Chondrocyte (in vitro differentiated cells): ENCODE measurements around the gene PPP2R2C. TPM values are rescaled to one million over a fixed set of nuclear protein-coding genes. Genes with fewer than 3 reads are reported as not detected.

Experiments
- DNase-seq: peaks from one replicate; pipeline ENCODE4 v3.0.0; 2021; ENCODE audit warnings: mixed read lengths, low spot score
- H3K27ac Mint-ChIP-seq: one replicate; pipeline ENCODE4 v1.8.0; 2021; ENCODE audit warnings: mild to moderate bottlenecking, moderate library complexity, mixed read lengths; ENCODE audit not compliant: unreplicated experiment
- H3K27me3 Mint-ChIP-seq: 2 replicates; pipeline ENCODE4 v1.8.0; 2021; ENCODE audit warnings: low read depth, mixed read lengths
- H3K36me3 Mint-ChIP-seq: 2 replicates; pipeline ENCODE4 v1.8.0; 2021; ENCODE audit warnings: low read depth, mixed read lengths
- H3K4me1 Mint-ChIP-seq: 2 replicates; pipeline ENCODE4 v1.8.0; 2021; ENCODE audit warnings: low read depth, mild to moderate bottlenecking, mixed read lengths
- H3K4me3 Mint-ChIP-seq: one replicate; pipeline ENCODE4 v1.8.0; 2021; ENCODE audit warnings: mild to moderate bottlenecking, moderate library complexity, mixed read lengths; ENCODE audit not compliant: unreplicated experiment
- H3K9me3 Mint-ChIP-seq: 2 replicates; pipeline ENCODE4 v1.8.0; 2021; ENCODE audit warnings: low read depth, mixed read lengths
- total RNA-seq: library from RNA; stranded (reverse); gene quantifications from 3 replicates; pipeline ENCODE4 v1.2.1, GENCODE V29; 2021
- TF ChIP-seq, protein P1 (sequence below): fragments of 200-600 bp; sonication (generic); IDR thresholded peaks from 2 replicates; pipeline ENCODE4 v1.5.0; 2021; ENCODE audit warnings: antibody characterized with exemption, mild to moderate bottlenecking, moderate library complexity

Gene PPP2R2C
- total RNA-seq, 1 donor from 2014 or later: 0.10 TPM

GRCh38 chr4:6410068-6410467, 62.3 kb downstream of the PPP2R2C start:
- Mint-ChIP-seq H3K27me3 (peaks cover 38% of the 10 kb centered on the region), H3K4me1 (no peaks in the 10 kb centered on the region), H3K4me3 (no peak overlapping the region), H3K9me3 (no peaks in the 10 kb centered on the region), H3K27ac (no peak overlapping the region), H3K36me3 (no peaks in the 10 kb centered on the region)
- DNase-seq: no peak
- TF ChIP-seq, protein P1, sequence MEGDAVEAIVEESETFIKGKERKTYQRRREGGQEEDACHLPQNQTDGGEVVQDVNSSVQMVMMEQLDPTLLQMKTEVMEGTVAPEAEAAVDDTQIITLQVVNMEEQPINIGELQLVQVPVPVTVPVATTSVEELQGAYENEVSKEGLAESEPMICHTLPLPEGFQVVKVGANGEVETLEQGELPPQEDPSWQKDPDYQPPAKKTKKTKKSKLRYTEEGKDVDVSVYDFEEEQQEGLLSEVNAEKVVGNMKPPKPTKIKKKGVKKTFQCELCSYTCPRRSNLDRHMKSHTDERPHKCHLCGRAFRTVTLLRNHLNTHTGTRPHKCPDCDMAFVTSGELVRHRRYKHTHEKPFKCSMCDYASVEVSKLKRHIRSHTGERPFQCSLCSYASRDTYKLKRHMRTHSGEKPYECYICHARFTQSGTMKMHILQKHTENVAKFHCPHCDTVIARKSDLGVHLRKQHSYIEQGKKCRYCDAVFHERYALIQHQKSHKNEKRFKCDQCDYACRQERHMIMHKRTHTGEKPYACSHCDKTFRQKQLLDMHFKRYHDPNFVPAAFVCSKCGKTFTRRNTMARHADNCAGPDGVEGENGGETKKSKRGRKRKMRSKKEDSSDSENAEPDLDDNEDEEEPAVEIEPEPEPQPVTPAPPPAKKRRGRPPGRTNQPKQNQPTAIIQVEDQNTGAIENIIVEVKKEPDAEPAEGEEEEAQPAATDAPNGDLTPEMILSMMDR: no peak

GRCh38 chr4:6409381-6409780, 63.0 kb downstream of the PPP2R2C start:
- Mint-ChIP-seq H3K4me3 (no peak overlapping the region), H3K36me3 (no peaks in the 10 kb centered on the region), H3K27me3 (peaks cover 39% of the 10 kb centered on the region), H3K27ac (no peak overlapping the region), H3K4me1 (no peaks in the 10 kb centered on the region), H3K9me3 (no peaks in the 10 kb centered on the region)
- DNase-seq: no peak
- TF ChIP-seq, protein P1: no peak

DNA sequence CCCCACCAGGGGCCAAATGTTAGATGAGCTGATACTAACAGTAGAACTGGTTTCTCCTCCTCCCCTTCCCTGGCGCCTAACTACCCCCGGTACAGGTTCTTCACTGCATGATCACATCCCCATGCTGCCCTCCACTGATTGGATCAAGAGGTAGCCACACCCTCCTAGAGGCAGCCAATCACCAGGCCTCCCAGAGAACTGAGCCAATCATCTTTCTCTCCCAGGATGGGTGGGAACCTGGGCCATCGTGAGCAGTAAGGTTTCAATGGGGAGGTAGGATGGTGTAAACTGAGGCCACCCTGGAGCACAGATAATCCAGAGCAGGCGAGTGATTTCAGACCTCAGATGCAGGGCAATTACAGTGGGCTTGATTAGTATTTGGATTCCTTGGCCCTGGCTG, 64.2 kb downstream of the PPP2R2C start:
- DNase-seq: no peak
- TF ChIP-seq, protein P1: no peak
- Mint-ChIP-seq H3K4me1 (no peaks in the 10 kb centered on the region), H3K27me3 (peaks cover 44% of the 10 kb centered on the region), H3K4me3 (no peak overlapping the region), H3K9me3 (no peaks in the 10 kb centered on the region), H3K27ac (no peak overlapping the region), H3K36me3 (no peaks in the 10 kb centered on the region)

DNA sequence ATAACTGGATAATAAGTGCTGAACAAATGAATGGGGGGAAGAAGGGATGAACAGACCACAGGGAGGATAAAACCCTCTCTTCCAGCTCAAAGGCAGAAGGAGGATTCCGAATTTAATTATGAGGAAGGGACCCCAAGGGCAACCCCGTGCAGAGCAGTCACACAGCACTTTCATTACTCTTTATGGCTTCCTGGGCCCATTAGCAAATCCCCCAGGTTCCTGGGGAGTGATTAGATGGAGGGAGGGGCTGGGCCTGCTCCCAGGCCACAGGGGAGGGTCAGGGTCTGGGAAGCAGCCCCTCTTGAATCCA, 67.1 kb downstream of the PPP2R2C start:
- Mint-ChIP-seq H3K27me3 (peaks cover 68% of the 10 kb centered on the region), H3K27ac (no peak overlapping the region)

DNA sequence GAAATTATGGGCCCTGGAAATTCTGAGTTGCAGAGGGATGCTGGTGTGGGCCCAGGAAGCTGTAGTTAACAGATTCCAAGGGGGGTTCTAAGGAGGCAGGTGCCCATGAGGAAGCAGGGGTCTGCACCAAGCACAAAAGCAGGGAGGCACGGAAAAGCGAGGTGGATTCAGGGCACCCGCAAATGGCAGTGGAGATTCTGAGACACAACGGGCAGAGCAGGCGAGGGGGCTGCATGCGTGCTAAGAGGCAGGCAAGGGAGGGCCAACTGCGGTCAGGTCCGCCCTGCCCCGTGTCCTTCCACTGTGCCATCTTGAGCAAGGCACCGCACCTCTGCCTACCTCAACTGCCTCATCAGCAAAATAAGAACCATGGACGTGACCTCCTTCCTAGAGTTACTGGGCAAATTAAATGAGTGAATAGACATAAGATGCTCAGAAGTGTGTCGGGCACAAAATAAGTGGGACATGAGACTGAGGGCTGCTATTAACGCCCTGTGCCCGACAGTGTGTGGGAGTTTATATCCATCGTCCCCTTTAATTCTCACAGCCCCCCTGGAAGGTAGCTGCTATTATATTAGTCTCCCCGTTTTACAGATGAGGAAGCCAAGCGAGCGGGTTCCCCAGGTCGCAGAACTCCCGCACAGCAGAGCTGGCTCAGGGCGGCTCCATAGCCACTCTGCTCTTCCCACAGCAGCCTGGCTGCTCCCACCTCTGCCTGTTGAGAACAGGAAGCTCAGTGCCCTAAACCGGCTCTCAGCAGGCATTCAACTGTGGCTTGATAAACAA, 67.6 kb downstream of the PPP2R2C start:
- no peaks in the 10 kb centered on the region for H3K36me3 Mint-ChIP-seq
- peak; percentile 67 for DNase-seq
- no peak overlapping the region for H3K4me3 Mint-ChIP-seq
- no peaks in the 10 kb centered on the region for H3K4me1 Mint-ChIP-seq
- peaks cover 71% of the 10 kb centered on the region for H3K27me3 Mint-ChIP-seq
- no peaks in the 10 kb centered on the region for H3K9me3 Mint-ChIP-seq
- TF ChIP-seq, protein P1: no peak
- no peak overlapping the region for H3K27ac Mint-ChIP-seq

More for the DNA sequence above, 67.1 kb downstream of the PPP2R2C start:
- H3K4me3 Mint-ChIP-seq: no peak overlapping the region
- no peaks in the 10 kb centered on the region for H3K4me1 Mint-ChIP-seq
- H3K36me3 Mint-ChIP-seq: no peaks in the 10 kb centered on the region
- H3K9me3 Mint-ChIP-seq: no peaks in the 10 kb centered on the region
- TF ChIP-seq, protein P1: no peak
- DNase-seq: no peak
